Measurements from ENCODE around the gene PIK3C2A. TPM values are rescaled to one million over a fixed set of nuclear protein-coding genes. Genes with fewer than 3 reads are reported as not detected.
"Not testable (repeated sequence)": the region's sequence is repeated elsewhere in the genome, so short reads cannot be mapped to it uniquely, and the experiment has no call there.

The PIK3C2A gene
- total and polyA plus RNA-seq, 5 donors from 2014 or later: 5.6 to 34.4 (median 9.1) TPM

- H3K36me3 ChIP-seq (ENCODE audit: control insufficient read depth, insufficient read depth, low read length); H3K27me3 ChIP-seq (ENCODE audit: control insufficient read depth, insufficient read depth, low read length); H3K27ac ChIP-seq (ENCODE audit: insufficient read depth, low read length, poor library complexity, severe bottlenecking); DNase-seq; ATAC-seq (ENCODE audit: low read depth in 2 of 2); H3K9me3 Mint-ChIP-seq; H3K4me1 ChIP-seq (ENCODE audit: control insufficient read depth, insufficient read depth, low read length, poor library complexity, severe bottlenecking); H3K4me3 Mint-ChIP-seq; H3K4me3 ChIP-seq (ENCODE audit: low read depth, low read length); H3K36me3 Mint-ChIP-seq; H3K27ac Mint-ChIP-seq; H3K9me3 ChIP-seq (ENCODE audit: control insufficient read depth in 2 of 2, low read length in 2 of 2): not testable (repeated sequence)
- Mint-ChIP-seq H3K27me3 (peaks cover 24% of the 10 kb centered on the region), H3K4me1 (peaks cover 0 to 21% (median 12%) of the 10 kb centered on the region in 4 donors)
These were observed 20.6 kb upstream of the PIK3C2A start for GRCh38 chr11:17228186-17228925.

DNA sequence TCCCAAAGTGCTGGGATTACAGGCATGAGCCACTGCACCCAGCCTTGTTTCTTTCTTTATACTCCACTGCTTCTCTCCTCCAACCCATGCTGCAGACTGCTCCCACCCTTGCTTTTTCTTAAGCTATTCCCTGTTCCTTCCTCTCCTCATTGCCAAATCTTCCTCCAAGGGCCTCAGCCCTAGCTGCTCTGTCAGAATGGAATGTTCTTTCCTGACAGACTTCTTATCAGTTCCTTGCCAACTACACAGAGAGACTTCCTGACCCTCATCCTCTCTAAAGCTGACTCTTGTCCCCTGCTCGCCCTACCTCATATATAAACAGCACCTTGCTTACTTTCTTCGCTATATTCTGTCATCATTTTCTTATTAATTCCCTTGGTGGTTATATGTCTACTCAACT, 16.9 kb upstream of the PIK3C2A start:
- Mint-ChIP-seq H3K36me3 (no peaks in the 10 kb centered on the region), H3K4me1 (peaks cover 0 to under 1% (median 0%) of the 10 kb centered on the region in 4 donors), H3K27me3 (peaks cover 6% of the 10 kb centered on the region), H3K27ac (peak overlapping the region in 1 of 3 donors; percentile 24), H3K4me3 (no peak overlapping the region), H3K9me3 (no peaks in the 10 kb centered on the region)
- no peak overlapping the region for H3K27ac ChIP-seq (ENCODE audit: insufficient read depth, low read length, poor library complexity, severe bottlenecking)
- H3K27me3 ChIP-seq (ENCODE audit: control insufficient read depth, insufficient read depth, low read length): no peaks in the 10 kb centered on the region
- no peaks in the 10 kb centered on the region for H3K36me3 ChIP-seq (ENCODE audit: control insufficient read depth, insufficient read depth, low read length)
- no peaks in the 10 kb centered on the region for H3K4me1 ChIP-seq (ENCODE audit: control insufficient read depth, insufficient read depth, low read length, poor library complexity, severe bottlenecking)
- no peak overlapping the region for H3K4me3 ChIP-seq (ENCODE audit: low read depth, low read length)
- no peaks in the 10 kb centered on the region for H3K9me3 ChIP-seq (ENCODE audit: control insufficient read depth in 2 of 2, low read length in 2 of 2)
- DNase-seq: no peak
- ATAC-seq (ENCODE audit: low read depth in 2 of 2): no peak

DNA sequence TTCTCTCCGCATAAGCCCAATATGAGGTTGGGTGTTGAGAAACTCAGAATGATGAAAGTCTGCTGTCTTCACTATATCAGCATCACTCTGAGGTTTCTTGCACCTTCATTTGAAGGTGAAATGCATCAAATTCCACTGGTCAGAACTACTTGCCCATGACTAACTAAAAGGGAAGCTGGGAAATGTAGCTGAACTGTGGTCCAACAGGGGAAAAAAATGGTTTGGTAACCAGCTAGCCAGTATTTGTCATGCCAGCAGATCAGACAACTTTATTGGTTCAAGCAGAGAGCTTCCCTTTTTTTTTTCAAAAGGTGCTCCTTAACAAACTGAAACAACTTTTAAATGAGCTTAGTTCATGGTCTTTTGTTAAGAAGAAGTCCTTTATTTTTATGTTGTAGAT, 14.2 kb upstream of the PIK3C2A start:
- Histone ChIP-seq H3K27ac (ENCODE audit: insufficient read depth, low read length, poor library complexity, severe bottlenecking) (no peak overlapping the region), H3K27me3 (ENCODE audit: control insufficient read depth, insufficient read depth, low read length) (no peaks in the 10 kb centered on the region), H3K4me1 (ENCODE audit: control insufficient read depth, insufficient read depth, low read length, poor library complexity, severe bottlenecking) (no peaks in the 10 kb centered on the region), H3K4me3 (ENCODE audit: low read depth, low read length) (no peak overlapping the region), H3K9me3 (ENCODE audit: control insufficient read depth in 2 of 2, low read length in 2 of 2) (no peaks in the 10 kb centered on the region), H3K36me3 (ENCODE audit: control insufficient read depth, insufficient read depth, low read length) (no peaks in the 10 kb centered on the region)
- Mint-ChIP-seq H3K36me3 (no peaks in the 10 kb centered on the region), H3K9me3 (no peaks in the 10 kb centered on the region), H3K27ac (no peak overlapping the region), H3K4me1 (no peaks in the 10 kb centered on the region), H3K27me3 (peaks cover 6% of the 10 kb centered on the region), H3K4me3 (no peak overlapping the region)
- no peak for ATAC-seq (ENCODE audit: low read depth in 2 of 2)
- DNase-seq: no peak

DNA sequence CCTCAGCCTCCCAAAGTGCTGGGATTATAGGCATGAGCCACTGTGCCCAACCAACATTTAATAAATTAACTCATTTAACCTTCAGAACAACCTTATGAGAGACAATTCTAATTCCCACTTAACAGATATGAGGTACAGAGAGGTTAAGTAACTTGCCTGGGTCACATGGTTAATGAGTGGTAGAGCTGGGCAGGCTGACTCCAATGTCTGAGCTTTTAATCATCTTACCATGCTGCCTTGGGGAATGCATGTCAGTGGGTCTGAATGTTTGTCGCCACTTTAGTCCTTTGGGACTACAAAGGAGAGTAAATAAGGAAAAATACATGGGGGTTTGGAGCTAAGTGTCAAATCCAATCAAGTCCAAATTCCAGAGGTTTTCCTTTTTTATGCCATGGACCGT, 11.2 kb upstream of the PIK3C2A start:
- Mint-ChIP-seq H3K36me3 (no peaks in the 10 kb centered on the region), H3K4me3 (no peak overlapping the region), H3K9me3 (peaks cover 0 to 4% (median 0%) of the 10 kb centered on the region in 7 donors), H3K4me1 (no peaks in the 10 kb centered on the region), H3K27ac (no peak overlapping the region), H3K27me3 (peaks cover 6% of the 10 kb centered on the region)
- ATAC-seq (ENCODE audit: low read depth in 2 of 2): no peak
- Histone ChIP-seq H3K27ac (ENCODE audit: insufficient read depth, low read length, poor library complexity, severe bottlenecking) (no peak overlapping the region), H3K4me1 (ENCODE audit: control insufficient read depth, insufficient read depth, low read length, poor library complexity, severe bottlenecking) (no peaks in the 10 kb centered on the region), H3K4me3 (ENCODE audit: low read depth, low read length) (no peak overlapping the region), H3K27me3 (ENCODE audit: control insufficient read depth, insufficient read depth, low read length) (no peaks in the 10 kb centered on the region), H3K9me3 (ENCODE audit: control insufficient read depth in 2 of 2, low read length in 2 of 2) (peaks cover 4 to 6% of the 10 kb centered on the region in 2 experiments), H3K36me3 (ENCODE audit: control insufficient read depth, insufficient read depth, low read length) (no peaks in the 10 kb centered on the region)
- DNase-seq: no peak

- no peak for DNase-seq
- no peaks in the 10 kb centered on the region for H3K36me3 Mint-ChIP-seq
- ATAC-seq (ENCODE audit: low read depth in 2 of 2): no peak
These were observed 10.6 kb upstream of the PIK3C2A start for GRCh38 chr11:17218403-17218802.

GRCh38 chr11:17217401-17217800, 9.6 kb upstream of the PIK3C2A start:
- DNase-seq (no peak), ATAC-seq (ENCODE audit: low read depth in 2 of 2) (no peak)
- Histone ChIP-seq H3K4me1 (ENCODE audit: control insufficient read depth, insufficient read depth, low read length, poor library complexity, severe bottlenecking) (no peaks in the 10 kb centered on the region), H3K9me3 (ENCODE audit: control insufficient read depth in 2 of 2, low read length in 2 of 2) (peaks cover 4 to 6% of the 10 kb centered on the region in 2 experiments), H3K36me3 (ENCODE audit: control insufficient read depth, insufficient read depth, low read length) (no peaks in the 10 kb centered on the region), H3K4me3 (ENCODE audit: low read depth, low read length) (no peak overlapping the region), H3K27ac (ENCODE audit: insufficient read depth, low read length, poor library complexity, severe bottlenecking) (no peak overlapping the region), H3K27me3 (ENCODE audit: control insufficient read depth, insufficient read depth, low read length) (no peaks in the 10 kb centered on the region)
- Mint-ChIP-seq H3K27ac (no peak overlapping the region), H3K27me3 (peaks cover 6% of the 10 kb centered on the region), H3K4me1 (no peaks in the 10 kb centered on the region), H3K9me3 (peaks cover 0 to 6% (median 3%) of the 10 kb centered on the region in 7 donors), H3K4me3 (no peak overlapping the region), H3K36me3 (no peaks in the 10 kb centered on the region)

More at GRCh38 chr11:17218403-17218802, 10.6 kb upstream of the PIK3C2A start:
- H3K36me3 ChIP-seq (ENCODE audit: control insufficient read depth, insufficient read depth, low read length): no peaks in the 10 kb centered on the region
- H3K9me3 ChIP-seq (ENCODE audit: control insufficient read depth in 2 of 2, low read length in 2 of 2): peaks cover 4 to 6% of the 10 kb centered on the region in 2 experiments
- H3K4me1 ChIP-seq (ENCODE audit: control insufficient read depth, insufficient read depth, low read length, poor library complexity, severe bottlenecking): no peaks in the 10 kb centered on the region
- H3K27ac Mint-ChIP-seq: no peak overlapping the region
- peaks cover 0 to 6% (median 0%) of the 10 kb centered on the region in 7 donors for H3K9me3 Mint-ChIP-seq
- H3K4me1 Mint-ChIP-seq: no peaks in the 10 kb centered on the region
- H3K27me3 Mint-ChIP-seq: peaks cover 6% of the 10 kb centered on the region
- no peak overlapping the region for H3K4me3 ChIP-seq (ENCODE audit: low read depth, low read length)
- no peak overlapping the region for H3K27ac ChIP-seq (ENCODE audit: insufficient read depth, low read length, poor library complexity, severe bottlenecking)
- H3K27me3 ChIP-seq (ENCODE audit: control insufficient read depth, insufficient read depth, low read length): no peaks in the 10 kb centered on the region
- no peak overlapping the region for H3K4me3 Mint-ChIP-seq

DNA sequence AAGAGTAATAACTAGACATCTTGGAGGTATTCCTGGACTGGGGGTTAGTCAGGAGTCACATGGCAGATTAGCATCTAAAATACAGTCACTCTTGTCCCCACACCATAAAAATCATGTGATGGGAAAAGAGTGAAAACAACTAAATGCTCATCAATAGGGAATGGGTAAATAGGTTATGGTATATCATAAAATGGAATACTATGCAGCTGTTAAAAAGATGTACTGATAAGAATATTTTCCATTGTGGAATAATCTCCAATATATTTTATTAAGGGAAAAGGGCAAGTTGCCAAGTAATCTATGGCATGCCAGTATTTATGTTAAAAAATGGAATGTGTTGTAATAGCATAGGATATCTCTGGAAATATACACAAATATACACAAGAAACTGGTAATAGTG, 6.6 kb upstream of the PIK3C2A start:
- peaks cover 1% of the 10 kb centered on the region for H3K4me1 ChIP-seq (ENCODE audit: control insufficient read depth, insufficient read depth, low read length, poor library complexity, severe bottlenecking)
- no peaks in the 10 kb centered on the region for H3K27me3 ChIP-seq (ENCODE audit: control insufficient read depth, insufficient read depth, low read length)
- Mint-ChIP-seq H3K9me3 (peaks cover 0 to 6% (median 3%) of the 10 kb centered on the region in 7 donors), H3K36me3 (no peaks in the 10 kb centered on the region), H3K27me3 (peaks cover 6% of the 10 kb centered on the region), H3K27ac (no peak overlapping the region), H3K4me1 (peaks cover 0 to 6% (median 1%) of the 10 kb centered on the region in 4 donors), H3K4me3 (no peak overlapping the region)
- H3K4me3 ChIP-seq (ENCODE audit: low read depth, low read length): no peak overlapping the region
- H3K27ac ChIP-seq (ENCODE audit: insufficient read depth, low read length, poor library complexity, severe bottlenecking): no peak overlapping the region
- ATAC-seq (ENCODE audit: low read depth in 2 of 2): no peak
- no peaks in the 10 kb centered on the region for H3K36me3 ChIP-seq (ENCODE audit: control insufficient read depth, insufficient read depth, low read length)
- DNase-seq: no peak
- peaks cover 4 to 6% of the 10 kb centered on the region in 2 experiments for H3K9me3 ChIP-seq (ENCODE audit: control insufficient read depth in 2 of 2, low read length in 2 of 2)

DNA sequence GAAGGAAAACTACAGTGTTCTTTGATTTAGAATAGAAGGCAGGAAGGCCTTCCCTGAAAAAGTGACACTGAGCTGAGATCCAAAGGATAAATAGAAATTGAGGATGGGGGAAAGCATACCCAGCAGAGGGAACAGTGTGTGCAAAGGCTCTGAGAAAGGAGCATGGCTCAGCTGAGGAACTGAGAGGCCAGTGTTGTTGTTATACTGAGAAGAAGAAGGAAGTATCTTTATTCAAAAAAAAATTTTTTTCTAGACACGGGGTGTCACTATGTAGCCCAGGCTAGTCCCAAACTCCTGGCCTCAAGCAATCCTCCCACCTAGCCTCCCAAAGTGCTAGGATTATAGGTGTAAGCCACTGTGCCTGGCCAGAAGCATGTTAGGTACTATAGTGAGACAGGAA, 3.5 kb upstream of the PIK3C2A start:
- Mint-ChIP-seq H3K36me3 (no peaks in the 10 kb centered on the region), H3K27me3 (peaks cover 6% of the 10 kb centered on the region), H3K4me3 (no peak overlapping the region), H3K9me3 (peaks cover 0 to 7% (median 3%) of the 10 kb centered on the region in 7 donors), H3K4me1 (peaks cover 12 to 31% (median 19%) of the 10 kb centered on the region in 4 donors), H3K27ac (no peak overlapping the region)
- no peak for DNase-seq
- peaks cover 4 to 6% of the 10 kb centered on the region in 2 experiments for H3K9me3 ChIP-seq (ENCODE audit: control insufficient read depth in 2 of 2, low read length in 2 of 2)
- H3K4me3 ChIP-seq (ENCODE audit: low read depth, low read length): no peak overlapping the region
- peaks cover 23% of the 10 kb centered on the region for H3K4me1 ChIP-seq (ENCODE audit: control insufficient read depth, insufficient read depth, low read length, poor library complexity, severe bottlenecking)
- H3K27me3 ChIP-seq (ENCODE audit: control insufficient read depth, insufficient read depth, low read length): no peaks in the 10 kb centered on the region
- H3K27ac ChIP-seq (ENCODE audit: insufficient read depth, low read length, poor library complexity, severe bottlenecking): no peak overlapping the region
- no peak for ATAC-seq (ENCODE audit: low read depth in 2 of 2)
- no peaks in the 10 kb centered on the region for H3K36me3 ChIP-seq (ENCODE audit: control insufficient read depth, insufficient read depth, low read length)

Measured in CD4-positive, CD25-positive, alpha-beta regulatory T cell (primary cell).